GM19452 (cell line): Measurements from ENCODE around the gene AEBP1.

ENCODE experiments used
- ATAC-seq: cut with Tn5 transposase; IDR thresholded peaks from one replicate; pipeline ENCODE4 v1.9.1; 2021; ENCODE audit not compliant: unreplicated experiment

Gene AEBP1

DNA sequence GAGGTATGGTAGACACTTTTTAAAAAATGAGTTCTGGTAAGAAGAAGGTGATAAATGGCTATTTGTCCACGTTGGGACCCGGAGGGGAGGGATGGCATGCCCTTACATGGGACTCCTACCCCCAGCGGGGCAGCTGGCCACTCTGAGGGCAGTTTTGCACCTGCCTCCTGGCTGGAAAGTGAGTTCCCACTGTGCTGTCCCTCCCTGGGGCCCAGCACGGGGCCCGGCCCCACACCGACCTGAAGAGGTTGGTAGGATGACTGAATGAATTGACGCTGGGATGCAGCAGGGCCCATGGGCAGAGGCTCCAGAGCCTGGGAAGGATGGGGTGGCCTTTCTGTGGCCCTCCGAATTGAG, 601 bp upstream of the AEBP1 start:
- ATAC-seq: no peak

DNA sequence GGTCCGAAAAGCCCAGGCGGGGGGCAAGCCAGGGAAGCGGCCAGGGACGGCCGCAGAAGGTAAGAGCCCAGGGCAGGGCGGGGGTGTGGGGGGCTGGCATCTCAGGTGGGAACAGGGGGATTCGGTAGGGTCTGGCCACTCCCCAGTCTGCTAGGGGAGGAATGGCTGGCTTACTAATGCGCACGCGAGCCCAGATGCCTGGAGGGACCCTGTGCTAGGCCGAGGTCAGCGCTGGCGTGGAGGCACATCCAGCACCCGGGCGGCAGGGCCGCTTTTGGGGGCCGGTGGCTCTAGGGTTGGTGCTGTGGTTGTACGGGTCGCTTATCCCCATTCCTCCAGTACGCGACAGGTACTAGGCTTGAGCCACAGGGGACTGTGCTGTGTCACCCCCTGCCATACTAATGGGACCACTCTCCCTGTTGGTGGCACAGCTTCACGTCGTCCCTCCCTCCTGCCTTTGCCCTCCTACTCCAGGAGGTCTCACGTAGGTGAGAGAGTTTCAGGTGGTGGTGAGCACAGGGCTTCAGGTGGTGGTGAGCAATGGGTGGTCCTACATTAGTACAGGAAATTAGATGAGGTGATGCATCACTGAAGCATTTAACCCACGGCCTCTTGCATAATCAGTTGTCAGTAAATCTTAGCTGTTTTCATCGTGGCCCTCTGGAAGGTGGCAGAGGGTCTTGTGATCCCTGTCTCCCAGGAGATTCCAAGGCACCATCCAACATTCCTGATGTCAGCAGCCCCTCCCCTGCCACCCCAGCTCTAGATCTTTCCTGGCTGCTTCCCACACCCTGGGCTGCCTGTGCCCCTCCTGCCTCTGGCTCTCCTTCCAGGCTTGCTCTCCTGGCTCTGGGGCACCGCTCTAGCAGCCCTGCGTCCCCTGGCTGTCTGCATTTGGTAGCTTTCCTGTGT, 971 bp downstream of the AEBP1 start:
- ATAC-seq: no peak

- no peak for ATAC-seq
Measured at GRCh38 chr7:44105832-44106231, 1.7 kb downstream of the AEBP1 start.

DNA sequence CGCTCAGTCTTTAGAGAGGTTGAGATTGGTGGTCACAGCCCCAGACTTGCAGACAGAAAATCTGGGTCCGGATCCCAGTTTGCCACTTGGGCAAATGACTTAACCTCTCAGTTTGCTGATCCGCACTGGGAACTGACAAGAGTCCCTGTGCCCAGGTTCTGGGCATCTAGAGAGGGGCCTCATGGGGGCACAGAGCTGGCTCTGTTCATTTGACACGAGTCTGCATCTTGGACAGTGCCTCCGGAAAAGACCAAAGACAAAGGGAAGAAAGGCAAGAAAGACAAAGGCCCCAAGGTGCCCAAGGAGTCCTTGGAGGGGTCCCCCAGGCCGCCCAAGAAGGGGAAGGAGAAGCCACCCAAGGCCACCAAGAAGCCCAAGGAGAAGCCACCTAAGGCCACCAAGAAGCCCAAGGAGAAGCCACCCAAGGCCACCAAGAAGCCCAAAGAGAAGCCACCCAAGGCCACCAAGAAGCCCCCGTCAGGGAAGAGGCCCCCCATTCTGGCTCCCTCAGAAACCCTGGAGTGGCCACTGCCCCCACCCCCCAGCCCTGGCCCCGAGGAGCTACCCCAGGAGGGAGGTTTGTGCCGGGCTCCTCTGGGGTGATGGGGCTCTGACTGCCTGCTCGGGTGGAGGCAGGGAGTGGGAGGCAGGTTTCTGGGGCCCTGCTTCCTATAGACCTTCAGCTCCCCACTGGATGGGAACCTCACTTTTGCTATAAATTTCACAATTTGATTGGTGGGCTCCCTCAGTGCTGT, 2.3 kb downstream of the AEBP1 start:
- no peak for ATAC-seq

GRCh38 chr7:44107116-44107960, 3.2 kb downstream of the AEBP1 start:
- no peak for ATAC-seq

- ATAC-seq: no peak
Measured at GRCh38 chr7:44107961-44108767, 4.0 kb downstream of the AEBP1 start.

DNA sequence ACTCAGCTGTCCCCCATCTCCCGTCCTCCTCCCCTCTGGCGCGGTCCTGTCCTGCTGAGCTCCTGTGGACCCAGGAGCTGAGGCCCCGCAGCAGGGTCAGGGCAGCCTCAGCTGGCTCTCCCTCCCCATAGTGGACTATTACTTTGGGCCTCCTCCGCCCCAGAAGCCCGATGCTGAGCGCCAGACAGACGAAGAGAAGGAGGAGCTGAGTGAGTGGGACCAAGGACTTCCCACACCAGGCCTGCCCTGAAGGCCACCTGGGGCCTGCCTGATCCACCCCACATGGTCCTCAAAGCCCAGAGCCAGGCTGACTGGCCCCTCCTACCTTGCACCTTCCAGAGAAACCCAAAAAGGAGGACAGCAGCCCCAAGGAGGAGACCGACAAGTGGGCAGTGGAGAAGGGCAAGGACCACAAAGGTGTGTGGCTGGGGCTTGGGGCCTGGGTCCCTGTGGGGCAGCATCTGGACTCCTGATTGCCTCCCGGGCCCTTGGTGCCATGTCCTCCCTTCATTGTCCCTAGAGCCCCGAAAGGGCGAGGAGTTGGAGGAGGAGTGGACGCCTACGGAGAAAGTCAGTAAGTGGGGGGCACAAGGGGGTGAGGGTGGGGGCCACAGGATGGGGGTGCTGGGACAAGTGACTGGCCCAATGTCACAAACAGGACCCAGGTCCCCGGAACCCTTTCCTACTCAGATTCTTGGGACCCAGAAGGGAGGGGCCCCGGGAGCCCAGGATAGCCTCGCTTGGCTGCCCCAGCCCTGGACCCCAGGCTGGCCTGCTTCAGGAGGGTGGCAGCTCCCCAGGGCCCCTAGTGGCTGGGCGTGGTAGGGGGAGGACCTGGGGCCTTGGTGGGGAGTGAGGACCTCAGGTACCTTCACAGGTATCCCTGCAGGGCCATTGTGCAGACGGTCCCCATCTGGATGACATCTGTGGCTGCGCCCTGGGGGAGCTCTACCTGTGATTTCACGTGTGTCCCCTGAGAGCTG, 4.9 kb downstream of the AEBP1 start:
- no peak for ATAC-seq

DNA sequence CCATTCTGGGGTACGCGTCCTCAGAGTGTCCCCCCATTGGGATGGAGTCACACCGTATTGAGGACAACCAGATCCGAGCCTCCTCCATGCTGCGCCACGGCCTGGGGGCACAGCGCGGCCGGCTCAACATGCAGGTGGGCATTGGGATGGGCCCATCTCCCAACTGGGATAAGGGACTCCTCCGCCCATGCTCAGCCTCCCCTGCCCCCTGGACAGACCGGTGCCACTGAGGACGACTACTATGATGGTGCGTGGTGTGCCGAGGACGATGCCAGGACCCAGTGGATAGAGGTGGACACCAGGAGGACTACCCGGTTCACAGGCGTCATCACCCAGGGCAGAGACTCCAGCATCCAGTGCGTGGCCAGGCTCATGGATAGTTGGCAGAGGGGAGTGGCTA, 5.8 kb downstream of the AEBP1 start:
- ATAC-seq: no peak

- ATAC-seq: no peak
Measured at GRCh38 chr7:44110719-44111635, 6.8 kb downstream of the AEBP1 start.

- ATAC-seq: no peak
Measured at GRCh38 chr7:44111761-44112160, 7.6 kb downstream of the AEBP1 start.

DNA sequence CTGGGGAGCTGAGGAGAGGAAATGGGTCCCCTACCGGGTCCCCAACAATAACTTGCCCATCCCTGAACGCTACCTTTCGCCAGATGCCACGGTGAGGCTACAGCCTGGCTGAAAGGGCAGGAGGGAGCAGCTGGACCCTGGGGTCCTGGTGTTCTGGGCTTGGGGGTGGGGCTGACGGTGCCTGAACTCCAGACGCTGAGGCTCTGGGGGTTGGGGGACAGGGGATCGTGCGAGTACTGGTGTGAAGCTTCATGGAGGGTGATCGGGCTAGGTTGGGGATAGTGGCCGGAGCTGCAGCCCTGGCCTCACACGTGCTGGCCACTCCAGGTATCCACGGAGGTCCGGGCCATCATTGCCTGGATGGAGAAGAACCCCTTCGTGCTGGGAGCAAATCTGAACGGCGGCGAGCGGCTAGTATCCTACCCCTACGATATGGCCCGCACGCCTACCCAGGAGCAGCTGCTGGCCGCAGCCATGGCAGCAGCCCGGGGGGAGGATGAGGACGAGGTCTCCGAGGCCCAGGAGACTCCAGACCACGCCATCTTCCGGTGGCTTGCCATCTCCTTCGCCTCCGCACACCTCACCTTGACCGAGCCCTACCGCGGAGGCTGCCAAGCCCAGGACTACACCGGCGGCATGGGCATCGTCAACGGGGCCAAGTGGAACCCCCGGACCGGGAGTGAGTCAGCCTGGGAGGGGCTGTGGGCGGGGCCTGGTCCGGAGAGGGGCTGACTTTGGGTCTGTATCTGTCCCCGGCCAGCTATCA, 8.3 kb downstream of the AEBP1 start:
- no peak for ATAC-seq

DNA sequence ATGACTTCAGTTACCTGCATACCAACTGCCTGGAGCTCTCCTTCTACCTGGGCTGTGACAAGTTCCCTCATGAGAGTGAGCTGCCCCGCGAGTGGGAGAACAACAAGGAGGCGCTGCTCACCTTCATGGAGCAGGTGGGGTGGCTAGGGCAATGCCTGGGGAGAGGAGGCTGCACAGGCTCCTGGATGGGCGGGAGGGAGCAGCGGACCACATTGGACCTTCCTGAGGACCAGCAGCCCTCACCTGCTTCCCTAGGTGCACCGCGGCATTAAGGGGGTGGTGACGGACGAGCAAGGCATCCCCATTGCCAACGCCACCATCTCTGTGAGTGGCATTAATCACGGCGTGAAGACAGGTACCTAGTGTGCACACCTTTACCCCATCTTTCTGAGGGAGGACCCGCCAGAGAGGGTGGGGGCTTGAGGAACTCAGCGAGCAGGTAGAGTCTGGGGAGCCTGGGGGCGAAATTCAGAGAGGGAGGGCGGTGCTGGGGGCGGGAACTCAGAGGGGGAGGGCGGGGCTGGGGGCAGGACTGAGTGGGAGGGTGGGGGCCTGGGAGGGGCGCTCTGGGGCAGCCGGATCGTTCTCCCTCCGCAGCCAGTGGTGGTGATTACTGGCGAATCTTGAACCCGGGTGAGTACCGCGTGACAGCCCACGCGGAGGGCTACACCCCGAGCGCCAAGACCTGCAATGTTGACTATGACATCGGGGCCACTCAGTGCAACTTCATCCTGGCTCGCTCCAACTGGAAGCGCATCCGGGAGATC, 9.0 kb downstream of the AEBP1 start:
- no peak for ATAC-seq

DNA sequence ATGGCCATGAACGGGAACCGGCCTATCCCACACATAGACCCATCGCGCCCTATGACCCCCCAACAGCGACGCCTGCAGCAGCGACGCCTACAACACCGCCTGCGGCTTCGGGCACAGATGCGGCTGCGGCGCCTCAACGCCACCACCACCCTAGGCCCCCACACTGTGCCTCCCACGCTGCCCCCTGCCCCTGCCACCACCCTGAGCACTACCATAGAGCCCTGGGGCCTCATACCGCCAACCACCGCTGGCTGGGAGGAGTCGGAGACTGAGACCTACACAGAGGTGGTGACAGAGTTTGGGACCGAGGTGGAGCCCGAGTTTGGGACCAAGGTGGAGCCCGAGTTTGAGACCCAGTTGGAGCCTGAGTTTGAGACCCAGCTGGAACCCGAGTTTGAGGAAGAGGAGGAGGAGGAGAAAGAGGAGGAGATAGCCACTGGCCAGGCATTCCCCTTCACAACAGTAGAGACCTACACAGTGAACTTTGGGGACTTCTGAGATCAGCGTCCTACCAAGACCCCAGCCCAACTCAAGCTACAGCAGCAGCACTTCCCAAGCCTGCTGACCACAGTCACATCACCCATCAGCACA, 9.7 kb downstream of the AEBP1 start:
- no peak for ATAC-seq

GRCh38 chr7:44114586-44115310, 10.6 kb downstream of the AEBP1 start:
- ATAC-seq: no peak

- no peak for ATAC-seq
Measured at GRCh38 chr7:44116087-44116788, 12.1 kb downstream of the AEBP1 start.
